Fibroblast of pulmonary artery (primary cell): Measurements from ENCODE around the gene ELP2.
A peak's percentile ranks its signal among the peaks of the same experiment; 100 is the strongest.
"Not testable (repeated sequence)": the region's sequence is repeated elsewhere in the genome, so short reads cannot be mapped to it uniquely, and the experiment has no call there.

Experiments
- DNase-seq: peaks from one replicate; pipeline ENCODE4 v3.0.0-alpha.2; 2010; ENCODE audit warnings: low read depth
- H3K4me3 ChIP-seq: replicated peaks from 2 replicates; pipeline ENCODE4 v1.5.1; 2011; ENCODE audit warnings: low read depth, mild to moderate bottlenecking, control low read depth, low read length, moderate library complexity
- TF ChIP-seq, protein P1 (sequence below): IDR thresholded peaks from 2 replicates; pipeline ENCODE4 v1.5.1; 2011; ENCODE audit warnings: mild to moderate bottlenecking, control low read depth, low read length, inconsistent platforms; ENCODE audit errors: missing control alignments

ELP2 gene

DNA sequence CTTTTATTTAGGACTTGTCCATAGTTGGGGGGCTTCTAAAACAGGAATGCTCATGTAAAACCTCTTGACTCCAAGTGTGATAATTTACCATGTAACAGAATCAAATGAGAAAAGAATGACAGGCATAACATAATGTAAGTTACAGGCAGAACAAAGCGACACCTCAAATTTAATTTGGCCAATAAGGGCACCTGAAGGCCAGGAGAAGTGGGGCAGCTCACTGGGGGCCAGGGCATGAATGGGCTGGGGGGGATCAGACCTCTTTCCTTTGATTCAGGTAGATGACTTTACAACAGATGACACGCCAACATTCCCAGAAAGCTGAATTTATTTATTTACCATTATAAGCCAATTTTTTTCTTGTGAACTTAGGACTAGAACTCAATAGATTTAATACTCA lies 72.1 kb downstream of the ELP2 start:
- DNase-seq, result no peak
- TF ChIP-seq, protein P1, sequence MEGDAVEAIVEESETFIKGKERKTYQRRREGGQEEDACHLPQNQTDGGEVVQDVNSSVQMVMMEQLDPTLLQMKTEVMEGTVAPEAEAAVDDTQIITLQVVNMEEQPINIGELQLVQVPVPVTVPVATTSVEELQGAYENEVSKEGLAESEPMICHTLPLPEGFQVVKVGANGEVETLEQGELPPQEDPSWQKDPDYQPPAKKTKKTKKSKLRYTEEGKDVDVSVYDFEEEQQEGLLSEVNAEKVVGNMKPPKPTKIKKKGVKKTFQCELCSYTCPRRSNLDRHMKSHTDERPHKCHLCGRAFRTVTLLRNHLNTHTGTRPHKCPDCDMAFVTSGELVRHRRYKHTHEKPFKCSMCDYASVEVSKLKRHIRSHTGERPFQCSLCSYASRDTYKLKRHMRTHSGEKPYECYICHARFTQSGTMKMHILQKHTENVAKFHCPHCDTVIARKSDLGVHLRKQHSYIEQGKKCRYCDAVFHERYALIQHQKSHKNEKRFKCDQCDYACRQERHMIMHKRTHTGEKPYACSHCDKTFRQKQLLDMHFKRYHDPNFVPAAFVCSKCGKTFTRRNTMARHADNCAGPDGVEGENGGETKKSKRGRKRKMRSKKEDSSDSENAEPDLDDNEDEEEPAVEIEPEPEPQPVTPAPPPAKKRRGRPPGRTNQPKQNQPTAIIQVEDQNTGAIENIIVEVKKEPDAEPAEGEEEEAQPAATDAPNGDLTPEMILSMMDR, result no peak
- no peak overlapping the region for H3K4me3 ChIP-seq

DNA sequence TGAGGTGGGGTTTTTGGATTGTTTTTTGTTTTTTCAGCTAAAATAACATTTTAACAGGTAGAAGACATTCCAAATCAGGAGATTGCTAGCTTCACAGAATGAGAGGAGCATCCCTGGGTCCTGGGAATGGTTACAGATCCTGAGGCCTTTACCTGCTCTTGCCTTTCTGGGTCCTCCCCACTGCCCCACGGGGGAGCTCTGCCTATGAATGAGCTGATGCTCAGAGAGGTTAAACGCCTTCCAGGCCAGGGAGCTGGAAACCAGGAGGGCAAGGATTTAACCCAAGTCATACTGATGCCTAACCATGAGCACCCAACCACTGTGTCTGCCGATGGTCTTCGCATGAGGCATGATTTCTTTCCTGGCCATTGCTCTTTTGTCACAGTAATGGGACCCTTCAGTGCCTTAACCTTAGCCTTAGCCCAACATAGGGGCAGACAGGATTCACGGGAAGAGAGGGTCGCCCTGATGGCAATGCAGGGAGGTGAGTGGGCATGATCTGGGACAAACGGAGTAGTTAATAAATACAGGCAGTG lies 73.7 kb downstream of the ELP2 start:
- DNase-seq, result no peak
- no peak overlapping the region for H3K4me3 ChIP-seq
- TF ChIP-seq, protein P1, result no peak

DNA sequence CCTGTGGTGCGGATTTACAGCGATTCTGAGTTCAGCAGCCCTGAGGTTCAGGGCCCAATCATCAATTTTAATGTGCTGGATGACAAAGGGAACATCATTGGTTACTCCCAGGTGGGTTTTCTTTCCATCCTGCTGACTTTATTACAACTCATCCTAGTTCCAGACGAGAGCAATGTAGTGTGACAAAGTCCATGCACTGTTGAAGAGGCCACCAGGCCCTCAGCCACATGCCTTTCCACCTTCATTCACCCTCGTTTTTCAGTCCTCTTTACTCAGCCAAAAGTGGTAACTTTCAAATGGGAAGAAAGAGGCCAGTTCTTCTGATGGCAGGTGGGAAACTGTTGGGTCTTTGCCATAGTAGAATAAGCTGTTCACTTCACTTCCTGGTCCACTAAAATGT lies 75.5 kb downstream of the ELP2 start:
- DNase-seq, result no peak
- no peak overlapping the region for H3K4me3 ChIP-seq
- TF ChIP-seq, protein P1, result no peak

DNA sequence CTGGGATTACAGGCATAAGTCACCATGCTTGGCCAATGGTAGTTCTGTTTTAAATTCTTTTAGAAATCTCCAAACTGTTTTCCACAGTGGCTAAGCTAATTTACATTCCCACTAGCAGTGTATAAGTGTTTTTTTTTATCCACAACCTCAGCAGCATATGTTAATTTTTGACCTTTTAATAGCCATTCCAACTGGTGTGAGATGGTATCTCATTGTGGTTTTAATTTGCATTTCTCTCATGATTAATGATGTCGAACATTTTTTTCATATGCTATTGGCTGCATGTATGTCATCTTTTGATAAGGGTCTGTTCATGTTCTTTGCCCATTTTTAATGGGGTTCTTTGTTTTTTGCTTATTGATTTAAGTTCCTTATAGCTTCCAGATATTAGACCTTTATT lies 77.6 kb downstream of the ELP2 start:
- no peak overlapping the region for H3K4me3 ChIP-seq
- DNase-seq, result no peak
- TF ChIP-seq, protein P1, result no peak

DNA sequence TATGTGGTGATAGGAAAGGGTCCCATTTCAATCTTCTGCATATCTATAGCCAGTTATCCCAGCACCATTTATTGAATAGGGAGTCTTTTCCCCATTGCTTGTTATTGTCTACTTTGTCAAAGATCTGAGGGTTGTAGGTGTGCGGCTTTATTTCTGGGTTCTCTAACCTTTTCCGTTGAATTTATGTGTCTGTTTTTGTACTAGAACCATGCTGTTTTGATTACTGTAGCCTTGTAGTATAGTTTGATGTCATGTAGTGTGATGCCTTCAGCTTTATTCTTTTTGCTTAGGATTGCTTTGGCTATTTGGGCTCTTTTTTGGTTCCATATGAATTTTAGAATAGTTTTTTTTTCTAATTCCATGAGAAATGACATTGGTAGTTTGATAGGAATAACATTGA lies 78.3 kb downstream of the ELP2 start:
- not testable (repeated sequence) for H3K4me3 ChIP-seq

DNA sequence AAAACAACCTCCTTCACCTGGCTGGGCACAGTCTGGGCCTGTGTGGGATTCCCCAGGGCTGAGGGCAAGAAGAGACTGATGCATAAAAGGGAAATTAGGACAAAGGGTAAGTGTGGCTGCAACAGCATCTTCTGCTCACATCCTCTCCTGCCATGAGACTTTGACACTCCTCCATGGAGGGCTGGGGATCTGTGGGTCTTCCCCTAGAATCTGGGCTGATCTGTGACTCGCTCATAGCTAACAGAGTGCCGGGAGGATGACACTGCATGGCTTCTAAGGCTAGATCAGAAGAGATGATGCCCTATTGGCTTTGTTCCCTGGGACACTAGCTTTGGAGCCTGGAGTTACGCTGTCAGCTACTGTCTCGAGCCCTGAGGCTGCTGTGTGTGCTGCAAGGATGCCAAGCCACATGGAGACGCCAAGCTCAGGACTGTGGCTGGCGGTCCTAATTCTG lies 81.9 kb downstream of the ELP2 start:
- TF ChIP-seq, protein P1, result no peak
- peak; percentile 10 for DNase-seq

More for the DNA sequence above, 78.3 kb downstream of the ELP2 start:
- not testable (repeated sequence) for DNase-seq

DNA sequence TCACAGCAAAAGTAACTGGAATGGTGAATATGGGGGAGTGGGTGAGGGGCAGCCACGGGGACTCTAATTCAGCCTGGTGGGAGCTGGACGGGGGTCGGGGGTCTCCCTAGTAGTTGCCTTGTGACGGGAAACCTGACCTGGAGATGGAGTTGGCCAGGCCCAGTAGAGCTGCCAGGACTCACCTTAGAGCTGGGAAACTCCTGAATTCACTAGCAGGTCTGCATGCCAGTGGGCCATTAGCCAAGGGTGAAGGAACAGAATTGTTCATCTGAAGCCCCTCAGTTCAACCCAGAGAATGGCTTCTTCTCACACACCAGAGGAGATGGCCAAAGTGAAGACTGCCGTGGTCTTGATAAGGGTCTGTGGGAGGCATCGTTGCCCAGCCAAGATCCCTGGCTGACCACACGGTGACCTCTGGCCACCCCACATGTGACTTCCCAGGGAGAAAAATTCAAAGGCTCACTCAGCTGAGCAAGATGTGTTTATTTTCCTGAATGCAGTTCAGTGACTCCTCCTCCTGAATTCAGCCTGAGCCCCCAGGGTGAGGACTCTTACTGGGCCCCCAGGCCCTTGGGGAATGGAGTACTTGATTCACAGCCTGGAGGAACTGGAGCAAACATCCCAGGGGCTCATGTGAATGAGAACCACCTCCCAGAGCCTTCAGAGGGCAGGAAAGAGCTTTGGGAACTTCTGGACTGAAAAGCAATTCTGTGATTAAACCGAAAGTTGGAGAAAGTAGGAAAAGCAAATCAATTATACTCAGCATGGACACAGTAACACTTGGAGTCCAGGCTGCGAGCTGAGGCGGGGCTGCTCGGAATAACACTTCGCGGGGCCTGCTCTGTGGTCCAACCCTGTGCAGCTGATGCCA lies 82.8 kb downstream of the ELP2 start:
- peak; percentile 34 for DNase-seq
- TF ChIP-seq, protein P1, result peak; percentile 33
- H3K4me3 ChIP-seq, result no peak overlapping the region

More for the DNA sequence above, 81.9 kb downstream of the ELP2 start:
- no peak overlapping the region for H3K4me3 ChIP-seq
